H9 (cell line): Measurements from ENCODE around the gene ENPEP. TPM values are rescaled to one million over a fixed set of nuclear protein-coding genes. Genes with fewer than 3 reads are reported as not detected.

Source experiments
- DNase-seq: peaks from one replicate; pipeline ENCODE4 v3.0.0-alpha.2; 2017
- H2AFZ ChIP-seq: one replicate; pipeline ENCODE4 v1.6.1; 2013; ENCODE audit warnings: mild to moderate bottlenecking, low read length, control low read depth, moderate library complexity
- H2AK5ac ChIP-seq: 2 replicates; pipeline ENCODE4 v1.6.1; 2013; ENCODE audit warnings: low read length, control low read depth, mixed read lengths; ENCODE audit not compliant: insufficient read length
- H2BK120ac ChIP-seq: one replicate; pipeline ENCODE4 v1.6.1; 2013; ENCODE audit warnings: low read depth, mild to moderate bottlenecking, low read length, control low read depth, inconsistent platforms; ENCODE audit not compliant: poor library complexity, severe bottlenecking
- H2BK12ac ChIP-seq: 2 replicates; pipeline ENCODE4 v1.6.1; 2013; ENCODE audit warnings: low read length, control low read depth, mixed read lengths, low read depth; ENCODE audit not compliant: insufficient read length
- H2BK15ac ChIP-seq: 2 replicates; pipeline ENCODE4 v1.6.1; 2013; ENCODE audit warnings: low read depth, low read length, control low read depth
- H2BK20ac ChIP-seq: one replicate; pipeline ENCODE4 v1.6.1; 2013; ENCODE audit warnings: low read depth, mild to moderate bottlenecking, low read length, control low read depth, inconsistent platforms; ENCODE audit not compliant: poor library complexity, severe bottlenecking
- H2BK5ac ChIP-seq: 2 replicates; pipeline ENCODE4 v1.6.1; 2013; ENCODE audit warnings: low read length, control low read depth, mixed read lengths; ENCODE audit not compliant: insufficient read length
- H3K14ac ChIP-seq: 2 replicates; pipeline ENCODE4 v1.6.1; 2013; ENCODE audit warnings: low read length, control low read depth; ENCODE audit not compliant: insufficient read depth
- H3K18ac ChIP-seq: 2 replicates; pipeline ENCODE4 v1.6.1; 2013; ENCODE audit warnings: low read depth, mild to moderate bottlenecking, mixed read lengths, low read length, control low read depth; ENCODE audit not compliant: insufficient read length
- H3K23ac ChIP-seq: 2 replicates; pipeline ENCODE4 v1.6.1; 2013; ENCODE audit warnings: low read length, control low read depth, mixed read lengths, low read depth; ENCODE audit not compliant: insufficient read length
- H3K23me2 ChIP-seq: 2 replicates; pipeline ENCODE4 v1.6.1; 2013; ENCODE audit warnings: low read depth, mild to moderate bottlenecking, mixed read lengths, low read length, control low read depth; ENCODE audit not compliant: insufficient read length, poor library complexity, severe bottlenecking
- H3K27ac ChIP-seq: 2 replicates; pipeline ENCODE4 v1.5.1; 2013; ENCODE audit warnings: low read length, control low read depth, mixed read lengths, low read depth; ENCODE audit not compliant: insufficient read length
- H3K27me3 ChIP-seq: 2 replicates; pipeline ENCODE4 v1.6.1; 2013; ENCODE audit warnings: low read length, control low read depth, inconsistent platforms; ENCODE audit not compliant: insufficient read depth
- H3K4ac ChIP-seq: 2 replicates; pipeline ENCODE4 v1.6.1; 2013; ENCODE audit warnings: low read depth, mild to moderate bottlenecking, control low read depth, inconsistent platforms, low read length, moderate library complexity
- H3K4me1 ChIP-seq: 2 replicates; pipeline ENCODE4 v1.6.1; 2013; ENCODE audit warnings: low read length, control low read depth, inconsistent platforms; ENCODE audit not compliant: insufficient read depth
- H3K4me2 ChIP-seq: 2 replicates; pipeline ENCODE4 v1.6.1; 2013; ENCODE audit warnings: low read length, control low read depth, mixed read lengths; ENCODE audit not compliant: insufficient read length, insufficient read depth
- H3K56ac ChIP-seq: 2 replicates; pipeline ENCODE4 v1.6.1; 2013; ENCODE audit warnings: low read depth, mild to moderate bottlenecking, mixed read lengths, low read length, control low read depth; ENCODE audit not compliant: insufficient read length
- H3K79me1 ChIP-seq: 2 replicates; pipeline ENCODE4 v1.6.1; 2013; ENCODE audit warnings: low read depth, mild to moderate bottlenecking, moderate library complexity, low read length, control low read depth, inconsistent platforms; ENCODE audit not compliant: insufficient read depth, poor library complexity, severe bottlenecking
- H3K79me2 ChIP-seq: 2 replicates; pipeline ENCODE4 v1.6.1; 2013; ENCODE audit warnings: low read length, control low read depth, inconsistent platforms; ENCODE audit not compliant: insufficient read depth
- H3K9ac ChIP-seq: 2 replicates; pipeline ENCODE4 v1.6.1; 2013; ENCODE audit warnings: low read length, control low read depth, mixed read lengths; ENCODE audit not compliant: insufficient read length; ENCODE audit errors: extremely low read depth
- H3K9me3 ChIP-seq: one replicate; pipeline ENCODE4 v1.6.1; 2013; ENCODE audit warnings: low read depth, low read length, inconsistent platforms; ENCODE audit not compliant: control insufficient read depth
- H3T11ph ChIP-seq: one replicate; pipeline ENCODE4 v1.6.1; 2013; ENCODE audit warnings: mild to moderate bottlenecking, low read length, control low read depth, inconsistent platforms
- H4K20me1 ChIP-seq: one replicate; pipeline ENCODE4 v1.6.1; 2013; ENCODE audit not compliant: control insufficient read depth, insufficient read length, insufficient read depth
- H4K5ac ChIP-seq: 2 replicates; pipeline ENCODE4 v1.6.1; 2013; ENCODE audit warnings: low read depth, mild to moderate bottlenecking, mixed read lengths, low read length, control low read depth; ENCODE audit not compliant: insufficient read length
- H4K8ac ChIP-seq: replicated peaks from 2 replicates; pipeline ENCODE4 v1.6.1; 2013; ENCODE audit warnings: low read length, control low read depth, mixed read lengths, low read depth; ENCODE audit not compliant: insufficient read length
- H4K91ac ChIP-seq: 2 replicates; pipeline ENCODE4 v1.6.1; 2013; ENCODE audit warnings: low read depth, mild to moderate bottlenecking, moderate library complexity, mixed read lengths, low read length, control low read depth; ENCODE audit not compliant: insufficient read length
- H3K27ac Mint-ChIP-seq, 3 experiments: 2 replicates in 2 of 3; 3 replicates in 1 of 3; pipeline ENCODE4 v1.8.0; 2020 to 2021; ENCODE audit warnings: mixed read lengths in 3 of 3, mild to moderate bottlenecking in 1 of 3, moderate library complexity in 1 of 3
- H3K27me3 Mint-ChIP-seq: 2 replicates; pipeline ENCODE4 v1.8.0; 2021; ENCODE audit warnings: low read depth, mild to moderate bottlenecking, moderate library complexity, mixed read lengths
- H3K36me3 Mint-ChIP-seq, 3 experiments: 2 replicates in 2 of 3; 3 replicates in 1 of 3; pipeline ENCODE4 v1.8.0; 2020 to 2021; ENCODE audit warnings: low read depth in 3 of 3, mixed read lengths in 3 of 3; ENCODE audit not compliant: insufficient read depth in 1 of 3
- H3K4me1 Mint-ChIP-seq, 2 experiments: 2 replicates each; pipeline ENCODE4 v1.8.0; 2020; ENCODE audit warnings: mixed read lengths in 2 of 2
- H3K4me3 Mint-ChIP-seq, 2 experiments: 2 replicates in 1 of 2; 3 replicates in 1 of 2; pipeline ENCODE4 v1.8.0; 2020 to 2021; ENCODE audit warnings: mild to moderate bottlenecking in 2 of 2, mixed read lengths in 2 of 2, moderate library complexity in 1 of 2
- H3K9me3 Mint-ChIP-seq, 2 experiments: 2 replicates in 1 of 2; 3 replicates in 1 of 2; pipeline ENCODE4 v1.8.0; 2020; ENCODE audit warnings: mild to moderate bottlenecking in 2 of 2, mixed read lengths in 2 of 2, moderate library complexity in 1 of 2
- total RNA-seq: library from RNA; stranded (reverse); gene quantifications from 2 replicates; pipeline ENCODE4 v1.2.1, GENCODE V29; 2021
- TF ChIP-seq, protein P1 (sequence below): fragments of 200-600 bp; sonication (generic); conservative IDR thresholded peaks from 3 replicates; pipeline ENCODE4 v1.8.0; 2021; ENCODE audit warnings: antibody characterized with exemption, mild to moderate bottlenecking

ENPEP gene
- total RNA-seq, 1 experiment from 2014 or later = 0.44 TPM

DNA sequence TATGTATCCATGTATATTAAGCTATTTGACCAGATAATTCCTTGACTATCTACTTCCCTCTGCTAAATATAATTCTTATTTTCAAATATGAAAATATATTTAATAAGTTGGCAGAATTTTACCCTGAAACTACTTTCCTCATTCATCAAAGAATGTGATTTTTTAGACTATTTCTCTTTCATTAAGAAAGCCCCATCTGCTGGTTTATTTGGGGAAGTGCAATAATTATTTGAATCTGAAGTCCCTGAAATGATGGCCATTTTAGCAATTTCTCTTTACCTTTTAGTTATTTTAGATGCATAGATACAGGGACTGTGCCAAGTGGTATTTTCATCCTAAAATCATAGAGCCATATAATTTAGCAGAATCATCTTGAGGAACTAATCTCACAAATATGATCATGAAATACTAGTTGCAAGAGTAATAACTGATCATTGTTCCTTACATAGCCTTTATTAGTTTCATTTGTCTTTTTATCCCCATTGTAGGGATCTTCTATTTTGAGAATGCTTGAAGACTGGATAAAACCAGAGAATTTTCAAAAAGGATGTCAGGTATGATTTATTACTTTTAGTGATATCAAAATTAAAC is 39.0 kb downstream of the ENPEP start:
- no peaks in the 10 kb centered on the region for H3K9me3 Mint-ChIP-seq

More for the DNA sequence above, 39.0 kb downstream of the ENPEP start:
- peaks cover 4 to 5% of the 10 kb centered on the region in 2 experiments for H3K4me1 Mint-ChIP-seq
- no peak overlapping the region for H3K27ac ChIP-seq
- no peak overlapping the region for H2BK20ac ChIP-seq
- no peaks in the 10 kb centered on the region for H4K20me1 ChIP-seq
- no peaks in the 10 kb centered on the region for H3K23me2 ChIP-seq
- no peaks in the 10 kb centered on the region for H3K79me2 ChIP-seq
- H3K27ac Mint-ChIP-seq = no peak overlapping the region
- no peaks in the 10 kb centered on the region for H3K27me3 Mint-ChIP-seq
- no peak overlapping the region for H3K4me2 ChIP-seq
- H4K5ac ChIP-seq = no peak overlapping the region
- no peak overlapping the region for H3K23ac ChIP-seq
- no peak overlapping the region for H2BK15ac ChIP-seq
- no peak overlapping the region for H2AFZ ChIP-seq
- no peak overlapping the region for H3K14ac ChIP-seq
- no peak overlapping the region for H2BK120ac ChIP-seq
- no peak overlapping the region for H3K18ac ChIP-seq
- H3K36me3 Mint-ChIP-seq = no peaks in the 10 kb centered on the region
- H3K79me1 ChIP-seq = no peaks in the 10 kb centered on the region
- H3T11ph ChIP-seq = no peak overlapping the region
- no peaks in the 10 kb centered on the region for H3K4me1 ChIP-seq
- no peak overlapping the region for H3K56ac ChIP-seq
- H2AK5ac ChIP-seq = no peak overlapping the region
- no peaks in the 10 kb centered on the region for H3K9me3 ChIP-seq
- TF ChIP-seq, protein P1, sequence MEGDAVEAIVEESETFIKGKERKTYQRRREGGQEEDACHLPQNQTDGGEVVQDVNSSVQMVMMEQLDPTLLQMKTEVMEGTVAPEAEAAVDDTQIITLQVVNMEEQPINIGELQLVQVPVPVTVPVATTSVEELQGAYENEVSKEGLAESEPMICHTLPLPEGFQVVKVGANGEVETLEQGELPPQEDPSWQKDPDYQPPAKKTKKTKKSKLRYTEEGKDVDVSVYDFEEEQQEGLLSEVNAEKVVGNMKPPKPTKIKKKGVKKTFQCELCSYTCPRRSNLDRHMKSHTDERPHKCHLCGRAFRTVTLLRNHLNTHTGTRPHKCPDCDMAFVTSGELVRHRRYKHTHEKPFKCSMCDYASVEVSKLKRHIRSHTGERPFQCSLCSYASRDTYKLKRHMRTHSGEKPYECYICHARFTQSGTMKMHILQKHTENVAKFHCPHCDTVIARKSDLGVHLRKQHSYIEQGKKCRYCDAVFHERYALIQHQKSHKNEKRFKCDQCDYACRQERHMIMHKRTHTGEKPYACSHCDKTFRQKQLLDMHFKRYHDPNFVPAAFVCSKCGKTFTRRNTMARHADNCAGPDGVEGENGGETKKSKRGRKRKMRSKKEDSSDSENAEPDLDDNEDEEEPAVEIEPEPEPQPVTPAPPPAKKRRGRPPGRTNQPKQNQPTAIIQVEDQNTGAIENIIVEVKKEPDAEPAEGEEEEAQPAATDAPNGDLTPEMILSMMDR = peak; percentile 76
- H3K4ac ChIP-seq = no peak overlapping the region
- DNase-seq = no peak
- H3K27me3 ChIP-seq = no peaks in the 10 kb centered on the region
- H2BK12ac ChIP-seq = no peak overlapping the region
- H3K9ac ChIP-seq = no peak overlapping the region
- no peak overlapping the region for H2BK5ac ChIP-seq
- H4K8ac ChIP-seq = no peak overlapping the region
- no peak overlapping the region for H4K91ac ChIP-seq
- H3K4me3 Mint-ChIP-seq = no peak overlapping the region
